ENCODE results near the gene EYA4. TPM values are rescaled to one million over a fixed set of nuclear protein-coding genes. Genes with fewer than 3 reads are reported as not detected.
A peak's percentile ranks its signal among the peaks of the same experiment; 100 is the strongest.

Gene EYA4
- total RNA-seq, 1 donor from 2014 or later, result 1.6 TPM

DNA sequence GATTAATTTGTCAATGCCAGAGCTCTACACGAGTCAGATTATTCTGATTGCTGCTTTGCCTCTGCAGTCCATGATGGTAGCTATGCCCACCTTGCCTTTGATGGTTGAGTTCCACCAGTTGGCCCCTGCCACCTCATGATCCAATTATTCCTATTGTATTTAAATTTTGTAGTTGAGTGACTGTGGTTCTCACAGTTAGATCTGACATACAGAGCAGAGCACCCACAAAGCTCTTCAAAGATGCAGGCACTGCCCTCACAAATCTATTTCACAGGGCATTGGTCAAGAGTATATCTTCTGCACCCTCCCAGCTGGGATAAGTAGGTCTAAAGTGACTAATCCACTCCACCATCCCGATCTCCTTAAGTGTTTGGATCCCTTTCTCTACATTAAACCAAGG lies 318.8 kb downstream of the EYA4 start:
- Histone ChIP-seq H3K79me2 (ENCODE audit: insufficient read depth, low read length) (no peaks in the 10 kb centered on the region), H3K4me1 (ENCODE audit: insufficient read depth, low read length) (no peaks in the 10 kb centered on the region), H3K36me3 (ENCODE audit: insufficient read depth, low read length) (no peaks in the 10 kb centered on the region), H3K27me3 (ENCODE audit: insufficient read depth, low read length) (no peaks in the 10 kb centered on the region), H4K20me1 (ENCODE audit: insufficient read depth, low read length) (no peaks in the 10 kb centered on the region), H3K9ac (ENCODE audit: low read length) (no peak overlapping the region), H3K27ac (ENCODE audit: low read depth, low read length) (no peak overlapping the region), H3K4me2 (ENCODE audit: low read length) (no peak overlapping the region), H3K4me3 (ENCODE audit: insufficient read depth, low read depth, low read length) (no peak overlapping the region), H3K9me3 (ENCODE audit: insufficient read depth, low read depth, low read length) (peaks cover 11% of the 10 kb centered on the region), H2AFZ (ENCODE audit: low read depth, low read length) (no peak overlapping the region)
- Mint-ChIP-seq H3K27ac (ENCODE audit: unreplicated experiment) (no peak overlapping the region), H3K27me3 (ENCODE audit: low read depth, unreplicated experiment) (no peaks in the 10 kb centered on the region), H3K4me3 (ENCODE audit: unreplicated experiment) (no peak overlapping the region), H3K36me3 (ENCODE audit: low read depth, unreplicated experiment) (no peaks in the 10 kb centered on the region), H3K9me3 (ENCODE audit: unreplicated experiment) (peaks cover 16% of the 10 kb centered on the region), H3K4me1 (ENCODE audit: low read depth, unreplicated experiment) (no peaks in the 10 kb centered on the region)
- TF ChIP-seq, protein P1, sequence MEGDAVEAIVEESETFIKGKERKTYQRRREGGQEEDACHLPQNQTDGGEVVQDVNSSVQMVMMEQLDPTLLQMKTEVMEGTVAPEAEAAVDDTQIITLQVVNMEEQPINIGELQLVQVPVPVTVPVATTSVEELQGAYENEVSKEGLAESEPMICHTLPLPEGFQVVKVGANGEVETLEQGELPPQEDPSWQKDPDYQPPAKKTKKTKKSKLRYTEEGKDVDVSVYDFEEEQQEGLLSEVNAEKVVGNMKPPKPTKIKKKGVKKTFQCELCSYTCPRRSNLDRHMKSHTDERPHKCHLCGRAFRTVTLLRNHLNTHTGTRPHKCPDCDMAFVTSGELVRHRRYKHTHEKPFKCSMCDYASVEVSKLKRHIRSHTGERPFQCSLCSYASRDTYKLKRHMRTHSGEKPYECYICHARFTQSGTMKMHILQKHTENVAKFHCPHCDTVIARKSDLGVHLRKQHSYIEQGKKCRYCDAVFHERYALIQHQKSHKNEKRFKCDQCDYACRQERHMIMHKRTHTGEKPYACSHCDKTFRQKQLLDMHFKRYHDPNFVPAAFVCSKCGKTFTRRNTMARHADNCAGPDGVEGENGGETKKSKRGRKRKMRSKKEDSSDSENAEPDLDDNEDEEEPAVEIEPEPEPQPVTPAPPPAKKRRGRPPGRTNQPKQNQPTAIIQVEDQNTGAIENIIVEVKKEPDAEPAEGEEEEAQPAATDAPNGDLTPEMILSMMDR (IDR thresholded peaks at IDR 0.05; ENCODE audit: insufficient read depth, low read depth, low read length), result no peak
- TF ChIP-seq EZH2 (IDR thresholded peaks at IDR 0.05; ENCODE audit: insufficient read depth, low read length), result no peak
- DNase-seq (ENCODE audit: low read depth) (no peak), FAIRE-seq (no peak)

DNA sequence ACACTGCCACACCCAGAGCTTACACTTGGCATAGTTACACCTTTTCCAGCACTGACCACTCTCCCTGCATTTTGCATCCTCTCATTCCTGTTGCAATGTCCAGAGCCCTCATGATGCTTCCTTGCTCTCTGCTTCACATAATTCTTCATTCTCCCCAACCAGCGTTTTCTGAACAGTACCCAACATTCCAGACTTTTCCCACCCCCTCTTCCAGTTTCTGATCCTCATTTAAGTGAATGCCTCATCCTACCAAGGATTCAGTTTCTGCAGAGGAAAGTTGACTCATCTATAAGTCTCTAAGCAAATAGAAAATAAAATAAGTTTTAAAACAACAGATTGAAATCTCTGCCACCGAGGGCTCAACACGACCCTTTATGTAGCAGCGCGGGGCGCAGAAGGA lies 326.5 kb downstream of the EYA4 start:
- Histone ChIP-seq H3K27ac (ENCODE audit: low read depth, low read length) (no peak overlapping the region), H3K79me2 (ENCODE audit: insufficient read depth, low read length) (no peaks in the 10 kb centered on the region), H4K20me1 (ENCODE audit: insufficient read depth, low read length) (no peaks in the 10 kb centered on the region), H3K9ac (ENCODE audit: low read length) (no peak overlapping the region), H3K4me3 (ENCODE audit: insufficient read depth, low read depth, low read length) (no peak overlapping the region), H2AFZ (ENCODE audit: low read depth, low read length) (no peak overlapping the region), H3K27me3 (ENCODE audit: insufficient read depth, low read length) (no peaks in the 10 kb centered on the region), H3K36me3 (ENCODE audit: insufficient read depth, low read length) (no peaks in the 10 kb centered on the region), H3K9me3 (ENCODE audit: insufficient read depth, low read depth, low read length) (no peaks in the 10 kb centered on the region), H3K4me1 (ENCODE audit: insufficient read depth, low read length) (peaks cover 7% of the 10 kb centered on the region), H3K4me2 (ENCODE audit: low read length) (no peak overlapping the region)
- Mint-ChIP-seq H3K27ac (ENCODE audit: unreplicated experiment) (peak overlapping the region; percentile 10), H3K4me3 (ENCODE audit: unreplicated experiment) (no peak overlapping the region), H3K9me3 (ENCODE audit: unreplicated experiment) (peaks cover 2% of the 10 kb centered on the region), H3K27me3 (ENCODE audit: low read depth, unreplicated experiment) (no peaks in the 10 kb centered on the region), H3K36me3 (ENCODE audit: low read depth, unreplicated experiment) (no peaks in the 10 kb centered on the region), H3K4me1 (ENCODE audit: low read depth, unreplicated experiment) (peaks cover 9% of the 10 kb centered on the region)
- no peak for TF ChIP-seq EZH2 (IDR thresholded peaks at IDR 0.05; ENCODE audit: insufficient read depth, low read length)
- TF ChIP-seq, protein P1 (IDR thresholded peaks at IDR 0.05; ENCODE audit: insufficient read depth, low read depth, low read length), result no peak
- DNase-seq (ENCODE audit: low read depth) (no peak), FAIRE-seq (no peak)

DNA sequence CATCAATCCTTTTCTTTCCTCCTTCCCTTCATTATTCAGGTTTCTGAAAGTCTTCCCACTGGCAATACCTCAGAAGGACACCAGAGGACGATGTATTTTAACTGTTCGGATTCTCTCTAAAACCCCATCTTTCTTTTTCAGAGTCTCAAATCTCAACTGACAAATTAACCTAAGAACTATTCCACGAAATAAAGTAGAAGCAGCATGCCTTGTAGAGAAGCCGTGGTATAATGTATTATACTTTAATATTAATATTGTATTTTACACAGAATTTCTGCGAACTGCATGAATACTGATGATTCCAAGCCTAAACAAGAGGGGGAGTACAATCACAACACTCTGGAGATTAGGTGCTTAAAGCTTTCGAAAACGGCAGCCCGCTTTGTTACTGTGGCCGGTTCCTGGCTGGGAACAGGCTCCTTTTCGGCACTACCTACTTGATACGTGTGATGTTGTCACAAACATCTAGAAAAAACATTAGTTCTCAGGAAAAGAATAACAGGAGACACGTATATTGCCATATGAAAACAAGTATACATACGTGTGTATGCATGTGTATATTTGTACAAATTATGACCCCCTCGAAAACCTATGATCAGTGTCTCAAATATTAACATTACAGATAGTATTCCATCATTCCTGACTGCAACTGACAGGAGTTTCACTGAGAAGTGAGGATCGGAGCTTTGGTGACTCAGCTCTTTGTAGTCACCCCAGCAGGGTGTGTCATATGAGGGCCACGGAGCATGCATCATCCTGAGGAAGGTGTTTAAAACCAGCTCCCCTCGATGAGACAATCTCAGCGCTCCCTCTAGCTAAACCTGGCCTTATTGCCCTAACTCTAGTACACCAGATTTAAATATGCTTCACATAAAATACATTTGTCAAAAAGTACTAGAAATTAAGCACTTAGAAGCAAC lies 328.1 kb downstream of the EYA4 start:
- Histone ChIP-seq H3K79me2 (ENCODE audit: insufficient read depth, low read length) (no peaks in the 10 kb centered on the region), H3K9ac (ENCODE audit: low read length) (peak overlapping the region; percentile 84), H3K4me1 (ENCODE audit: insufficient read depth, low read length) (peaks cover 7% of the 10 kb centered on the region), H4K20me1 (ENCODE audit: insufficient read depth, low read length) (no peaks in the 10 kb centered on the region), H3K36me3 (ENCODE audit: insufficient read depth, low read length) (no peaks in the 10 kb centered on the region), H3K4me2 (ENCODE audit: low read length) (peak overlapping the region; percentile 96), H3K27me3 (ENCODE audit: insufficient read depth, low read length) (no peaks in the 10 kb centered on the region), H3K27ac (ENCODE audit: low read depth, low read length) (peak overlapping the region; percentile 79), H3K4me3 (ENCODE audit: insufficient read depth, low read depth, low read length) (peak overlapping the region; percentile 64), H2AFZ (ENCODE audit: low read depth, low read length) (peak overlapping the region; percentile 80), H3K9me3 (ENCODE audit: insufficient read depth, low read depth, low read length) (no peaks in the 10 kb centered on the region)
- H3K36me3 Mint-ChIP-seq (ENCODE audit: low read depth, unreplicated experiment), result no peaks in the 10 kb centered on the region
- peak; percentile 91 for FAIRE-seq
- peaks cover 9% of the 10 kb centered on the region for H3K4me1 Mint-ChIP-seq (ENCODE audit: low read depth, unreplicated experiment)
- H3K27ac Mint-ChIP-seq (ENCODE audit: unreplicated experiment), result peak overlapping the region; percentile 1
- H3K27me3 Mint-ChIP-seq (ENCODE audit: low read depth, unreplicated experiment), result no peaks in the 10 kb centered on the region
- peaks cover 2% of the 10 kb centered on the region for H3K9me3 Mint-ChIP-seq (ENCODE audit: unreplicated experiment)
- H3K4me3 Mint-ChIP-seq (ENCODE audit: unreplicated experiment), result peak overlapping the region; percentile 55
- peak; percentile 75 for DNase-seq (ENCODE audit: low read depth)
- TF ChIP-seq, protein P1 (IDR thresholded peaks at IDR 0.05; ENCODE audit: insufficient read depth, low read depth, low read length), result peak; percentile 99
- TF ChIP-seq EZH2 (IDR thresholded peaks at IDR 0.05; ENCODE audit: insufficient read depth, low read length), result no peak
